ENCODE data around the gene GPC6.

GPC6 gene

GRCh38 chr13:93865235-93865634 lies 638.6 kb downstream of the GPC6 start:
- TF ChIP-seq, protein P1, sequence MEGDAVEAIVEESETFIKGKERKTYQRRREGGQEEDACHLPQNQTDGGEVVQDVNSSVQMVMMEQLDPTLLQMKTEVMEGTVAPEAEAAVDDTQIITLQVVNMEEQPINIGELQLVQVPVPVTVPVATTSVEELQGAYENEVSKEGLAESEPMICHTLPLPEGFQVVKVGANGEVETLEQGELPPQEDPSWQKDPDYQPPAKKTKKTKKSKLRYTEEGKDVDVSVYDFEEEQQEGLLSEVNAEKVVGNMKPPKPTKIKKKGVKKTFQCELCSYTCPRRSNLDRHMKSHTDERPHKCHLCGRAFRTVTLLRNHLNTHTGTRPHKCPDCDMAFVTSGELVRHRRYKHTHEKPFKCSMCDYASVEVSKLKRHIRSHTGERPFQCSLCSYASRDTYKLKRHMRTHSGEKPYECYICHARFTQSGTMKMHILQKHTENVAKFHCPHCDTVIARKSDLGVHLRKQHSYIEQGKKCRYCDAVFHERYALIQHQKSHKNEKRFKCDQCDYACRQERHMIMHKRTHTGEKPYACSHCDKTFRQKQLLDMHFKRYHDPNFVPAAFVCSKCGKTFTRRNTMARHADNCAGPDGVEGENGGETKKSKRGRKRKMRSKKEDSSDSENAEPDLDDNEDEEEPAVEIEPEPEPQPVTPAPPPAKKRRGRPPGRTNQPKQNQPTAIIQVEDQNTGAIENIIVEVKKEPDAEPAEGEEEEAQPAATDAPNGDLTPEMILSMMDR (IDR thresholded peaks at IDR 0.05; ENCODE audit: low read depth, low read length, missing control alignments) = no peak
- in situ Hi-C loops (cut with HindIII; ENCODE audit: low sequenced_read_pairs) = no loop called here
- no peak overlapping the region for H3K4me3 ChIP-seq (ENCODE audit: low read depth, low read length)
- no peak for DNase-seq (ENCODE audit: low read depth)

- in situ Hi-C loops (cut with HindIII; ENCODE audit: low sequenced_read_pairs) = no loop called here
- DNase-seq (ENCODE audit: low read depth) = no peak
- no peak overlapping the region for H3K4me3 ChIP-seq (ENCODE audit: low read depth, low read length)
- TF ChIP-seq, protein P1 (IDR thresholded peaks at IDR 0.05; ENCODE audit: low read depth, low read length, missing control alignments) = no peak
Measured at GRCh38 chr13:93867481-93867880, 640.9 kb downstream of the GPC6 start.

DNA sequence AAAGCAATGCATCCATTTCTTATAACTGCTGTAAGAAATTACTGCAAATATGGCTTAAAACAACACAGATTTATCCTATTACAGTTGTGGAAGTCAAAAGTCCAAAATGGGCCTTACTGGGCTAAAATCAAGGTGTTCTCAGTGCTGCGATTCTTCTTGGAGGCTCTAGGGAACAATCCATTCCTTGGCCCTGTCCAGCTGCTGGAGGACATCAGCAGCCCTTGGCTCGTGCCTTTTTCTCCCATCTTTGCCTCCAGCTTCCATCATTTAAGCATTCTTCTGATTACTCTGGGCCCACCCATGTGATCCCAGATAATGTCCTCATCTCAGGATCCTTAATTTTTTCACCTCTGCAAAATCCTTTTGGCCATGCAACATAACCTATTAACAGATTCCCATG lies 645.8 kb downstream of the GPC6 start:
- in situ Hi-C loops (cut with HindIII; ENCODE audit: low sequenced_read_pairs) = no loop called here
- no peak overlapping the region for H3K4me3 ChIP-seq (ENCODE audit: low read depth, low read length)
- DNase-seq (ENCODE audit: low read depth) = no peak
- TF ChIP-seq, protein P1 (IDR thresholded peaks at IDR 0.05; ENCODE audit: low read depth, low read length, missing control alignments) = no peak

DNA sequence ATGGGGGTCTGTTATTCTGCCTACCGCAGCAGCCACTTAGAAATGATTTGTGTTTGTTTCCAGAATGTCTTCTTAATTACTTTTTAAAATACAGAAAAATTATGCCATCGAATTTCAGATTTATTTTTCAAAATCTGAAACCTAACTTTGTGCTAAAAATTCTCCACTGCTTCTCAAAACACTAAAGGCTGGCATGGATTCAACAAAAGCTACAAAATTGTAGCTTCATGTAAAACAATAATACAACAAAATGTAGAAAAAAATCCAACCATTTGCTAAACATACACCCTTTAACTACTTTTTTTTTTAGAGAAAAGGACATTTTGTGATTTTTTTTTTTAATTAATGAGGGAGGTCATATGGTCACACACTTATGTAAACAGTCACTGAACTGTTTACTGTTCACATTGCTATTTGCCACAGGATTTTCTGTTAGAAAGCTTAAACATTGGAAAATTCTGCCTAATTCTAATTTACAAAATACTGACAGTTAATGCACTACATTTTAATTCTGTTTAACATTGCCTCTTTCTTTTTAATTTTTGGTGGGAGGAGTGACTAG lies 646.3 kb downstream of the GPC6 start:
- no peak for DNase-seq (ENCODE audit: low read depth)
- in situ Hi-C loops (cut with HindIII; ENCODE audit: low sequenced_read_pairs) = no loop called here
- no peak overlapping the region for H3K4me3 ChIP-seq (ENCODE audit: low read depth, low read length)
- TF ChIP-seq, protein P1 (IDR thresholded peaks at IDR 0.05; ENCODE audit: low read depth, low read length, missing control alignments) = no peak

GRCh38 chr13:93875547-93875946 lies 648.9 kb downstream of the GPC6 start:
- H3K4me3 ChIP-seq (ENCODE audit: low read depth, low read length) = no peak overlapping the region
- in situ Hi-C loops (cut with HindIII; ENCODE audit: low sequenced_read_pairs) = no loop called here
- peak; percentile 18 for DNase-seq (ENCODE audit: low read depth)
- TF ChIP-seq, protein P1 (IDR thresholded peaks at IDR 0.05; ENCODE audit: low read depth, low read length, missing control alignments) = no peak

- H3K4me3 ChIP-seq (ENCODE audit: low read depth, low read length) = no peak overlapping the region
- in situ Hi-C loops (cut with HindIII; ENCODE audit: low sequenced_read_pairs) = no loop called here
- DNase-seq (ENCODE audit: low read depth) = no peak
- TF ChIP-seq, protein P1 (IDR thresholded peaks at IDR 0.05; ENCODE audit: low read depth, low read length, missing control alignments) = no peak
Measured at GRCh38 chr13:93876236-93876635, 649.6 kb downstream of the GPC6 start.
